GM23338 (cell line): ENCODE measurements around the gene ZNF630.

Experiments used
- CREB1 ChIP-seq: fragments of 250-450 bp; sonication (Bioruptor Pico); IDR thresholded peaks from 2 replicates; pipeline ENCODE4 v1.5.0; 2020; ENCODE audit warnings: low read depth, mild to moderate bottlenecking, moderate library complexity
- EZH2 ChIP-seq: fragments of 200-600 bp; sonication (generic); IDR thresholded peaks from one replicate; pipeline ENCODE4 v1.8.0; 2017; ENCODE audit warnings: antibody characterized with exemption, mild to moderate bottlenecking, low read depth; ENCODE audit not compliant: unreplicated experiment
- EZH2phosphoT487 ChIP-seq: fragments of 200-600 bp; sonication (generic); IDR thresholded peaks from one replicate; pipeline ENCODE4 v1.8.1; 2018; ENCODE audit warnings: antibody characterized with exemption; ENCODE audit not compliant: unreplicated experiment
- JUNB ChIP-seq: IDR thresholded peaks from one replicate; pipeline ENCODE4 v1.6.1; 2016; ENCODE audit warnings: antibody characterized with exemption; ENCODE audit not compliant: unreplicated experiment
- POLR2AphosphoS5 ChIP-seq: IDR thresholded peaks from 2 replicates; pipeline ENCODE4 v1.6.1; 2016; ENCODE audit warnings: antibody characterized with exemption, low read depth
- STAT1 ChIP-seq: IDR thresholded peaks from one replicate; pipeline ENCODE4 v1.6.1; 2016; ENCODE audit warnings: antibody characterized with exemption; ENCODE audit not compliant: unreplicated experiment
- ZNF331 ChIP-seq: fragments of 250-450 bp; sonication (Bioruptor Pico); IDR thresholded peaks from 2 replicates; pipeline ENCODE4 v1.5.0; 2020; ENCODE audit warnings: low read depth, mild to moderate bottlenecking, moderate library complexity
- TF ChIP-seq, protein P1 (sequence below), 2 experiments: fragments of 200-600 bp in 1 of 2; sonication (generic) in 1 of 2; conservative IDR thresholded peaks; 2 replicates each; pipeline versions ENCODE4 v1.5.1 to v1.6.1; 2016 to 2017; ENCODE audit warnings: antibody characterized with exemption in 2 of 2, low read depth in 2 of 2, mild to moderate bottlenecking in 2 of 2, moderate library complexity in 1 of 2
- TF ChIP-seq, protein P2 (sequence below): IDR thresholded peaks from 2 replicates; pipeline ENCODE4 v1.6.1; 2016; ENCODE audit warnings: antibody characterized with exemption
- TF ChIP-seq, protein P3 (sequence below): IDR thresholded peaks from one replicate; pipeline ENCODE4 v1.6.1; 2018; ENCODE audit warnings: antibody characterized with exemption; ENCODE audit not compliant: unreplicated experiment

DNA sequence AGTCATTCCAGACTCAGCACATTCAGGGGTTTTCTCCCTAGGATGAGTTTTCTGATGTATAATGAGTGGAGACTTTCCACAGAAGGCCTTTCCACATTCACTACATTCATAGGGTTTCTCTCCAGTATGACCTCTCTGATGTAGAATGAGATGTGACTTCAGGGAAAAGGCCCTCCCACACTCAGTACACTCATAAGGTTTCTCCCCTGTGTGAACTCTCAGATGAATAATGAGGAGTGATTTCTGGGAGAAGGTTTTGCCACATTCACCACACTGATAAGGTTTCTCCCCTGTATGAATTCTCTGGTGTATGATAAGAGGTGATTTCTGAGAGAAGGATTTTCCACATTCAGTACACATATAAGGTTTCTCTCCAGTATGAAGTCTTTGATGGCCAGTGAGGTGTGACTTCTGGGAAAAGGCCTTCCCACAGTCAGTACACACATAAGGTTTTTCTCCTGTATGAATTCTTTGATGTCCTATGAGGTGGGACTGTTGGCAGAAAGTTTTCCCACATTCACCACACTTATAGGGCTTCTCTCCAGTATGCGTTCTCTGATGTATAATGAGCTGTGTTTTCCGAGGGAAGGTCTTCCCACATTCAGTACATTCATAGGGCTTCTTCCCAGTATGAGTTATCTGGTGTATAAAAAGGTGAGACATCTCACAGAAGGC lies 12.7 kb downstream of the ZNF630 start:
- TF ChIP-seq EZH2: no peak
- TF ChIP-seq, protein P1, sequence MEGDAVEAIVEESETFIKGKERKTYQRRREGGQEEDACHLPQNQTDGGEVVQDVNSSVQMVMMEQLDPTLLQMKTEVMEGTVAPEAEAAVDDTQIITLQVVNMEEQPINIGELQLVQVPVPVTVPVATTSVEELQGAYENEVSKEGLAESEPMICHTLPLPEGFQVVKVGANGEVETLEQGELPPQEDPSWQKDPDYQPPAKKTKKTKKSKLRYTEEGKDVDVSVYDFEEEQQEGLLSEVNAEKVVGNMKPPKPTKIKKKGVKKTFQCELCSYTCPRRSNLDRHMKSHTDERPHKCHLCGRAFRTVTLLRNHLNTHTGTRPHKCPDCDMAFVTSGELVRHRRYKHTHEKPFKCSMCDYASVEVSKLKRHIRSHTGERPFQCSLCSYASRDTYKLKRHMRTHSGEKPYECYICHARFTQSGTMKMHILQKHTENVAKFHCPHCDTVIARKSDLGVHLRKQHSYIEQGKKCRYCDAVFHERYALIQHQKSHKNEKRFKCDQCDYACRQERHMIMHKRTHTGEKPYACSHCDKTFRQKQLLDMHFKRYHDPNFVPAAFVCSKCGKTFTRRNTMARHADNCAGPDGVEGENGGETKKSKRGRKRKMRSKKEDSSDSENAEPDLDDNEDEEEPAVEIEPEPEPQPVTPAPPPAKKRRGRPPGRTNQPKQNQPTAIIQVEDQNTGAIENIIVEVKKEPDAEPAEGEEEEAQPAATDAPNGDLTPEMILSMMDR (conservative IDR thresholded peaks at IDR 0.05; ENCODE audit: low read depth in 2 of 2): no peak
- TF ChIP-seq POLR2AphosphoS5: no peak
- TF ChIP-seq EZH2phosphoT487: no peak
- TF ChIP-seq, protein P2, sequence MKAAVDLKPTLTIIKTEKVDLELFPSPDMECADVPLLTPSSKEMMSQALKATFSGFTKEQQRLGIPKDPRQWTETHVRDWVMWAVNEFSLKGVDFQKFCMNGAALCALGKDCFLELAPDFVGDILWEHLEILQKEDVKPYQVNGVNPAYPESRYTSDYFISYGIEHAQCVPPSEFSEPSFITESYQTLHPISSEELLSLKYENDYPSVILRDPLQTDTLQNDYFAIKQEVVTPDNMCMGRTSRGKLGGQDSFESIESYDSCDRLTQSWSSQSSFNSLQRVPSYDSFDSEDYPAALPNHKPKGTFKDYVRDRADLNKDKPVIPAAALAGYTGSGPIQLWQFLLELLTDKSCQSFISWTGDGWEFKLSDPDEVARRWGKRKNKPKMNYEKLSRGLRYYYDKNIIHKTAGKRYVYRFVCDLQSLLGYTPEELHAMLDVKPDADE: no peak
- no peak for TF ChIP-seq STAT1
- no peak for TF ChIP-seq JUNB
- no peak for TF ChIP-seq CREB1 (CRISPR knock-in tag)
- TF ChIP-seq, protein P3, sequence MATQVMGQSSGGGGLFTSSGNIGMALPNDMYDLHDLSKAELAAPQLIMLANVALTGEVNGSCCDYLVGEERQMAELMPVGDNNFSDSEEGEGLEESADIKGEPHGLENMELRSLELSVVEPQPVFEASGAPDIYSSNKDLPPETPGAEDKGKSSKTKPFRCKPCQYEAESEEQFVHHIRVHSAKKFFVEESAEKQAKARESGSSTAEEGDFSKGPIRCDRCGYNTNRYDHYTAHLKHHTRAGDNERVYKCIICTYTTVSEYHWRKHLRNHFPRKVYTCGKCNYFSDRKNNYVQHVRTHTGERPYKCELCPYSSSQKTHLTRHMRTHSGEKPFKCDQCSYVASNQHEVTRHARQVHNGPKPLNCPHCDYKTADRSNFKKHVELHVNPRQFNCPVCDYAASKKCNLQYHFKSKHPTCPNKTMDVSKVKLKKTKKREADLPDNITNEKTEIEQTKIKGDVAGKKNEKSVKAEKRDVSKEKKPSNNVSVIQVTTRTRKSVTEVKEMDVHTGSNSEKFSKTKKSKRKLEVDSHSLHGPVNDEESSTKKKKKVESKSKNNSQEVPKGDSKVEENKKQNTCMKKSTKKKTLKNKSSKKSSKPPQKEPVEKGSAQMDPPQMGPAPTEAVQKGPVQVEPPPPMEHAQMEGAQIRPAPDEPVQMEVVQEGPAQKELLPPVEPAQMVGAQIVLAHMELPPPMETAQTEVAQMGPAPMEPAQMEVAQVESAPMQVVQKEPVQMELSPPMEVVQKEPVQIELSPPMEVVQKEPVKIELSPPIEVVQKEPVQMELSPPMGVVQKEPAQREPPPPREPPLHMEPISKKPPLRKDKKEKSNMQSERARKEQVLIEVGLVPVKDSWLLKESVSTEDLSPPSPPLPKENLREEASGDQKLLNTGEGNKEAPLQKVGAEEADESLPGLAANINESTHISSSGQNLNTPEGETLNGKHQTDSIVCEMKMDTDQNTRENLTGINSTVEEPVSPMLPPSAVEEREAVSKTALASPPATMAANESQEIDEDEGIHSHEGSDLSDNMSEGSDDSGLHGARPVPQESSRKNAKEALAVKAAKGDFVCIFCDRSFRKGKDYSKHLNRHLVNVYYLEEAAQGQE: no peak
- TF ChIP-seq ZNF331: no peak
